ENCODE data around the gene LDLRAD3. TPM values are rescaled to one million over a fixed set of nuclear protein-coding genes. Genes with fewer than 3 reads are reported as not detected.
"Not testable (repeated sequence)": the region's sequence is repeated elsewhere in the genome, so short reads cannot be mapped to it uniquely, and the experiment has no call there.

LDLRAD3 gene, protein sequence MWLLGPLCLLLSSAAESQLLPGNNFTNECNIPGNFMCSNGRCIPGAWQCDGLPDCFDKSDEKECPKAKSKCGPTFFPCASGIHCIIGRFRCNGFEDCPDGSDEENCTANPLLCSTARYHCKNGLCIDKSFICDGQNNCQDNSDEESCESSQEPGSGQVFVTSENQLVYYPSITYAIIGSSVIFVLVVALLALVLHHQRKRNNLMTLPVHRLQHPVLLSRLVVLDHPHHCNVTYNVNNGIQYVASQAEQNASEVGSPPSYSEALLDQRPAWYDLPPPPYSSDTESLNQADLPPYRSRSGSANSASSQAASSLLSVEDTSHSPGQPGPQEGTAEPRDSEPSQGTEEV
- under 1 TPM in 1 of 3 donors, not detected in 2; 0.84 TPM for polyA plus RNA-seq

- no peak within 1 kb of the TSS for H3K27ac Mint-ChIP-seq
- H3K9me3 Mint-ChIP-seq = no peaks in the 10 kb centered on the region
- H3K4me3 Mint-ChIP-seq = peak within 1 kb of the TSS; percentile 78 to 89 (median 84)
- no peaks in the 10 kb centered on the region for H3K36me3 Mint-ChIP-seq
- peak; percentile 15 to 40 (median 35) for DNase-seq
- peaks cover 12 to 17% of the 10 kb centered on the region in 2 donors for H3K4me1 Mint-ChIP-seq
- H3K27me3 Mint-ChIP-seq (ENCODE audit: low read depth in 3 of 3) = peaks cover 9 to 16% (median 15%) of the 10 kb centered on the region in 3 donors
These were observed at the start of gene LDLRAD3 for GRCh38 chr11:35943713-35944502. LDLRAD3 (plus strand) TSS chr11:35944062; CDS start chr11:35944099, 37 bp downstream.

GRCh38 chr11:35897019-35897418 is 46.8 kb upstream of the LDLRAD3 start:
- DNase-seq = no peak
- H3K4me3 Mint-ChIP-seq = no peak overlapping the region
- peaks cover 0 to 4% (median 0%) of the 10 kb centered on the region in 3 donors for H3K36me3 Mint-ChIP-seq
- peaks cover 0 to 10% (median 6%) of the 10 kb centered on the region in 6 donors for H3K9me3 Mint-ChIP-seq
- H3K4me1 Mint-ChIP-seq = no peaks in the 10 kb centered on the region
- H3K27me3 Mint-ChIP-seq (ENCODE audit: low read depth in 3 of 3) = peaks cover 2 to 8% (median 4%) of the 10 kb centered on the region in 3 donors
- no peak overlapping the region for H3K27ac Mint-ChIP-seq

DNA sequence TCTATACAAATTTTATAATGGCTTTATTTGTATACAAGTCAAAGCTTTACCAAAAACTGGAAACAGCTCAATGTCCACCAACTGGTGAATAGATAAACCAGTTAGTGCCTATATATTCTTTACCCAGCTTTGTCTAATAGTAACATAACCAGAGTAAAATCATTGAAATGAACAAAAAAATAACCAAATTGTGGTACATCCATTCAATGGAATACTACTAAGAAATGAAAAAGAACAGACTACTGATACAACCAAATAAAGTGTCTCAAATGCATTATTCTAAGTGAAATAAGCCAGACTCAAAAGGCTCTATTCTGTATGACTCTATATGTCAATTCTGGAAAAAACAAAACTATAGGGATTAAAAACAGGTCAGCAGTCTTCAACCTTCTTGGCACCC is 40.9 kb upstream of the LDLRAD3 start:
- Mint-ChIP-seq H3K4me1 (no peaks in the 10 kb centered on the region), H3K36me3 (peaks cover 0 to 4% (median 0%) of the 10 kb centered on the region in 3 donors), H3K27ac (no peak overlapping the region), H3K4me3 (no peak overlapping the region), H3K9me3 (peaks cover 8 to 30% (median 15%) of the 10 kb centered on the region in 6 donors), H3K27me3 (ENCODE audit: low read depth in 3 of 3) (peaks cover 4 to 10% (median 8%) of the 10 kb centered on the region in 3 donors)
- no peak for DNase-seq

- peaks cover 4 to 12% (median 5%) of the 10 kb centered on the region in 3 donors for H3K27me3 Mint-ChIP-seq (ENCODE audit: low read depth in 3 of 3)
These were observed 38.1 kb upstream of the LDLRAD3 start for GRCh38 chr11:35905646-35906276.

DNA sequence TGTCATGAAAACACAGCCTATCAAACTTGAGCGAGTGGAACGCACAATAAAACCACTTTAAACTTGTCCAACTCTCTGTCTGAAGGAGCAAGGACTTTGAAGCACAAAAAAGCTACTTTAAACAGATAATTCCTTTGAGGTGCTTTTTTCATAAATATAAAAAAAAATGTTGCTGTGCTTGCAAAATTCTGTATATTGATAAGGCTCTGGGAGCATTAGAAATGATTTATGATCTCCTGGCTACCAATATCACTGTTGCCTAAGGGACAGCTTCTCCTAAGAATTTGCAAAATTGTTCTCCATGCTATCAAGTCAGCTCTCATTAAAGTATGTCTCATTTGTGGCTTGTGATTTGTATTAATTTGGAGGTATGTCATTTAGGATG is 37.6 kb upstream of the LDLRAD3 start:
- peaks cover 4 to 13% (median 6%) of the 10 kb centered on the region in 3 donors for H3K27me3 Mint-ChIP-seq (ENCODE audit: low read depth in 3 of 3)
- H3K36me3 Mint-ChIP-seq = peaks cover 0 to 4% (median 0%) of the 10 kb centered on the region in 3 donors
- no peak overlapping the region for H3K27ac Mint-ChIP-seq
- H3K4me3 Mint-ChIP-seq = no peak overlapping the region
- no peak for DNase-seq
- peaks cover 8 to 26% (median 14%) of the 10 kb centered on the region in 6 donors for H3K9me3 Mint-ChIP-seq
- no peaks in the 10 kb centered on the region for H3K4me1 Mint-ChIP-seq

More at GRCh38 chr11:35905646-35906276, 38.1 kb upstream of the LDLRAD3 start:
- Mint-ChIP-seq H3K4me3 (no peak overlapping the region), H3K4me1 (no peaks in the 10 kb centered on the region), H3K36me3 (peaks cover 0 to 4% (median 0%) of the 10 kb centered on the region in 3 donors), H3K9me3 (peaks cover 8 to 26% (median 15%) of the 10 kb centered on the region in 6 donors), H3K27ac (no peak overlapping the region)
- no peak for DNase-seq

GRCh38 chr11:35906681-35907080 is 37.2 kb upstream of the LDLRAD3 start:
- Mint-ChIP-seq H3K9me3 (peaks cover 8 to 24% (median 13%) of the 10 kb centered on the region in 6 donors), H3K27ac (no peak overlapping the region), H3K27me3 (ENCODE audit: low read depth in 3 of 3) (peaks cover 4 to 11% (median 8%) of the 10 kb centered on the region in 3 donors), H3K36me3 (peaks cover 0 to 3% (median 0%) of the 10 kb centered on the region in 3 donors), H3K4me1 (no peaks in the 10 kb centered on the region), H3K4me3 (no peak overlapping the region)
- DNase-seq = no peak

DNA sequence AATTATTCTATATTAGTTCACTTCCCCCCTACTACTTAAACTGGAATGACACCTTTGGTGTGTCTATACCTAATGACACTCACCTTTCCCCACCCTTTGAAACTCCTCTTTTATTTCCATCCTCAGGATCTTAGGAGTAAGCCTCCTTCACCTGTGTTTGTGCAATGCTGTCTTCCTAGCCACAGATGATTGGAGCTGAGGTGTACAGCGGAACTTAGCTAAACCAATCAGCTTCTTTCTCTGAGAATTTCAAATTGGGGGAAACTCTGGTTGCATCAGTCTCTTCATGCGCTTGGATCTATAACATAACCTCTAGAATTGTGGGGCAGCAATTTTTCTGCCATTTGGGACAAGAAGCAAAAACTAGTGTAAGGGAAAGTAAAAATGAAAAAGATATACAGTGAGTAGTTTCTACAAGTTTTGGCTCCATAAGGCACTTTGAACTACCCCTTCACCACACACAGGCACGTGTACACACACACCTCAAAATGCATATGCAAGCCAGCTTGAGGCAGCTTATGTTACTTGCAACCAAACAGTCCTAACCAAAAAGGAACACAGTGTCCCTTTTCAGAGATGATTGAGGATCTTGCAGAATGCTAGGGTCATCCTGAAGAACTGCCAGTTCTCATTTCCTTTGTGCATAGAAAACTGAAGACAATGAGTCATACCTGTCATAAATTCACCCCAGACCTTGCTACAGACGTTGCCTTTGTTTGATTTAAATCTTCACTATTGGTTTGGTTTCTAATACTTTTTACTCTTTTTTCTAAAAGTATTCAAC is 36.0 kb upstream of the LDLRAD3 start:
- Mint-ChIP-seq H3K4me1 (no peaks in the 10 kb centered on the region), H3K27ac (no peak overlapping the region), H3K36me3 (no peaks in the 10 kb centered on the region), H3K4me3 (no peak overlapping the region), H3K9me3 (peaks cover 2 to 12% (median 6%) of the 10 kb centered on the region in 6 donors), H3K27me3 (ENCODE audit: low read depth in 3 of 3) (peaks cover 4 to 11% (median 8%) of the 10 kb centered on the region in 3 donors)
- DNase-seq = no peak

GRCh38 chr11:35908432-35908771 is 35.5 kb upstream of the LDLRAD3 start:
- H3K27ac Mint-ChIP-seq, DNase-seq, H3K4me1 Mint-ChIP-seq, H3K4me3 Mint-ChIP-seq, H3K36me3 Mint-ChIP-seq, H3K9me3 Mint-ChIP-seq: not testable (repeated sequence)
- H3K27me3 Mint-ChIP-seq (ENCODE audit: low read depth in 3 of 3) = peaks cover under 1 to 10% (median 7%) of the 10 kb centered on the region in 3 donors

- Mint-ChIP-seq H3K36me3 (no peaks in the 10 kb centered on the region), H3K27ac (no peak overlapping the region), H3K27me3 (ENCODE audit: low read depth in 3 of 3) (peaks cover 0 to 6% (median 6%) of the 10 kb centered on the region in 3 donors), H3K4me3 (no peak overlapping the region), H3K4me1 (no peaks in the 10 kb centered on the region), H3K9me3 (no peaks in the 10 kb centered on the region)
- DNase-seq = no peak
These were observed 34.2 kb upstream of the LDLRAD3 start for GRCh38 chr11:35909511-35910265.

GRCh38 chr11:35911013-35911412 is 32.8 kb upstream of the LDLRAD3 start:
- no peaks in the 10 kb centered on the region for H3K4me1 Mint-ChIP-seq
- peaks cover 0 to 6% (median 4%) of the 10 kb centered on the region in 3 donors for H3K27me3 Mint-ChIP-seq (ENCODE audit: low read depth in 3 of 3)
- DNase-seq = no peak
- H3K27ac Mint-ChIP-seq = no peak overlapping the region
- no peaks in the 10 kb centered on the region for H3K36me3 Mint-ChIP-seq
- no peak overlapping the region for H3K4me3 Mint-ChIP-seq
- no peaks in the 10 kb centered on the region for H3K9me3 Mint-ChIP-seq

DNA sequence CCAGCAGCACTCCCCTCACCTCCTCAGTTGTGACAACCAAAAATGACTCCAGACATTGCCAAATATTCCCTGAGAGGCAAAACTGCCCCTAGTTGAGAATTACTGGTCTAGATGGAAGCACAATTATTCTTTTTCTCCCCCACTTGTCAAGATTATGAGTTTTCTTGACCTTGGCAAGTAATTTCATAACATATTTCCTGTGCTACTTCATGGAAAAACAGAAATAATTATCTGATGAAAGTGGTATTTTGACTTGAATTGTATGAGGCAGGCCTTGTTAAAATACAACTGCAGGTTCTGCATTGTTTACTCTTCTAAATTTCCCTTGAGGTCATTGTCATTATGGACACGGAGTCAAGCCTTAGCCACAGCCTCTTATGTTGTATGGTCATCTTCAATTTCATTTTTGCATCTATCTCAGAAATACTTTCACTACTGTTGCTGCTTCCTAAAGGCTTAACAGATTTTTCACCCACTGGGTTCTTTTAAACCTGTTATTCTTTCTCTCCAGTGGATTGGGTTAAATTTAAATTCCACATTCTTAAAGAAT is 32.2 kb upstream of the LDLRAD3 start:
- H3K4me1 Mint-ChIP-seq = no peaks in the 10 kb centered on the region
- H3K27ac Mint-ChIP-seq = no peak overlapping the region
- H3K4me3 Mint-ChIP-seq = no peak overlapping the region
- H3K36me3 Mint-ChIP-seq = no peaks in the 10 kb centered on the region
- no peak for DNase-seq
- H3K9me3 Mint-ChIP-seq = no peaks in the 10 kb centered on the region
- peaks cover 0 to 6% (median 4%) of the 10 kb centered on the region in 3 donors for H3K27me3 Mint-ChIP-seq (ENCODE audit: low read depth in 3 of 3)

- H3K4me1 Mint-ChIP-seq; H3K27ac Mint-ChIP-seq; H3K4me3 Mint-ChIP-seq; H3K9me3 Mint-ChIP-seq; H3K36me3 Mint-ChIP-seq; DNase-seq; H3K27me3 Mint-ChIP-seq (ENCODE audit: low read depth in 3 of 3): not testable (repeated sequence)
These were observed 31.4 kb upstream of the LDLRAD3 start for GRCh38 chr11:35912436-35912835.

All from immature natural killer cell (primary cell).